ENCODE results near the gene RABGAP1L. TPM values are rescaled to one million over a fixed set of nuclear protein-coding genes. Genes with fewer than 3 reads are reported as not detected.

Gene RABGAP1L
- total RNA-seq, 1 donor from 2014 or later = 80.6 TPM

DNA sequence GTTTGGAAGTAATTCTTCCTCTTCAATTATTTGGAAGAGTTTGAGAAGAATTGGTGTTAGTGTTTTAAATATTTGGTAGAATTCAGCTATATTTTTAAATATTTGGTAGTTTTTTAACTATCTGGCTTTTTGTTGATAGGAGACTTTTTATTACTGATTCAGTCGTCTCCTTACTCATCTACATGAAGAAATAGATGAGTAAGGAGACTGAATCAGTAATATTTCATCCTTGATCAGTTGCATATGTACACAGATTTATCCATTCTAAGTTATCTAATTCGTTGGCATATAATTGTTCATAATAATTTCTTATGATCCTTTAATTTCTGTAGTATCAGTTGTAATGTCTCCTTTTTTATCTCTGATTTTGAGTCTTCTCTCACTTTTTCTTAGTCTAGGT is 512.5 kb downstream of the RABGAP1L start:
- TF ChIP-seq, protein P1, sequence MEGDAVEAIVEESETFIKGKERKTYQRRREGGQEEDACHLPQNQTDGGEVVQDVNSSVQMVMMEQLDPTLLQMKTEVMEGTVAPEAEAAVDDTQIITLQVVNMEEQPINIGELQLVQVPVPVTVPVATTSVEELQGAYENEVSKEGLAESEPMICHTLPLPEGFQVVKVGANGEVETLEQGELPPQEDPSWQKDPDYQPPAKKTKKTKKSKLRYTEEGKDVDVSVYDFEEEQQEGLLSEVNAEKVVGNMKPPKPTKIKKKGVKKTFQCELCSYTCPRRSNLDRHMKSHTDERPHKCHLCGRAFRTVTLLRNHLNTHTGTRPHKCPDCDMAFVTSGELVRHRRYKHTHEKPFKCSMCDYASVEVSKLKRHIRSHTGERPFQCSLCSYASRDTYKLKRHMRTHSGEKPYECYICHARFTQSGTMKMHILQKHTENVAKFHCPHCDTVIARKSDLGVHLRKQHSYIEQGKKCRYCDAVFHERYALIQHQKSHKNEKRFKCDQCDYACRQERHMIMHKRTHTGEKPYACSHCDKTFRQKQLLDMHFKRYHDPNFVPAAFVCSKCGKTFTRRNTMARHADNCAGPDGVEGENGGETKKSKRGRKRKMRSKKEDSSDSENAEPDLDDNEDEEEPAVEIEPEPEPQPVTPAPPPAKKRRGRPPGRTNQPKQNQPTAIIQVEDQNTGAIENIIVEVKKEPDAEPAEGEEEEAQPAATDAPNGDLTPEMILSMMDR (IDR thresholded peaks at IDR 0.05) = no peak
- ATAC-seq (no peak), DNase-seq (no peak)
- Histone ChIP-seq H3K9me3 (peaks cover 12% of the 10 kb centered on the region), H3K4me3 (no peak overlapping the region), H3K4me1 (no peaks in the 10 kb centered on the region), H3K27me3 (no peaks in the 10 kb centered on the region), H3K27ac (no peak overlapping the region), H3K36me3 (no peaks in the 10 kb centered on the region)
- intact Hi-C loops (cut with DNase I) = no loop called here

DNA sequence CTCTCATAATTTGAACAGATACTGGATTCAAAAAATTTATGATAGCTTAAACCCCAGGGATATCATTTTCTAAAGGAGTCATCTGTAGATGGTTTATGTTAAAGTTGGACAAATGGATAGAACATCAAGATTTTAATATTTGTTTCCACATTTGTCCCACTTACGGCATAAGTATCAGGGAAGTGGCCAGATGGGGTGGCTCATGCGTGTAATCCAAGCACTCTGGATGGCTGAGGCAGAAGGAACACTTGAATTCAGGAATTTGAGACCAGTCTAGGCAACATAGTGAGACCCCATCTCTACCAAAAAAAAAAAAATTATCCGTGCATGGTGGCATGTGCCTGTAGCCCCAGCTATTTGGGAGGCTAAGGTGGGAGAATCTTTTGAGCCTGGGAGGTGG is 517.5 kb downstream of the RABGAP1L start:
- Histone ChIP-seq H3K27me3 (no peaks in the 10 kb centered on the region), H3K9me3 (no peaks in the 10 kb centered on the region), H3K36me3 (no peaks in the 10 kb centered on the region), H3K4me1 (no peaks in the 10 kb centered on the region), H3K4me3 (no peak overlapping the region), H3K27ac (no peak overlapping the region)
- intact Hi-C loops (cut with DNase I) = no loop called here
- ATAC-seq (no peak), DNase-seq (no peak)
- TF ChIP-seq, protein P1 (IDR thresholded peaks at IDR 0.05) = no peak

DNA sequence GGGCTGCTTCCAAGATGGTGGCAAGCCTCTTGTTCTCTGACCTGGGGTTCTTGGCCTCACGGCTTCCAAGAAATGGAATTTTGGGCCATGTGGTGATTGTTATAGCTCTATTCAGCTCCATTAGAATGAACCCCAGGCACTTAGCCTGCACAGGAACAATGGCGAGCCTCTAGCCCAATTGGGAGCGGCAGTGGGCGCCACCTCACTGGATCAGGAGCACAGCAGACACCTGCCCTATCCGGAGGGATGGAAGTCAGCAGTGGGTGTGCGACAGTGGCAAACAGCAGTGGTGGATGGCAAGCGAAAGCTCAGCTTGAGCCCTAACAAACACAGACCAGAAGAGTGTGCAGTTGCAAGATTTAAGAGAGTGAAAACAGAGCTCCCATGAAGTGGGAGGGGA is 519.3 kb downstream of the RABGAP1L start:
- Histone ChIP-seq H3K9me3 (no peaks in the 10 kb centered on the region), H3K27me3 (no peaks in the 10 kb centered on the region), H3K4me1 (no peaks in the 10 kb centered on the region), H3K36me3 (no peaks in the 10 kb centered on the region), H3K4me3 (no peak overlapping the region), H3K27ac (no peak overlapping the region)
- ATAC-seq = no peak
- TF ChIP-seq, protein P1 (IDR thresholded peaks at IDR 0.05) = no peak
- DNase-seq = no peak
- intact Hi-C loops (cut with DNase I) = no loop called here

DNA sequence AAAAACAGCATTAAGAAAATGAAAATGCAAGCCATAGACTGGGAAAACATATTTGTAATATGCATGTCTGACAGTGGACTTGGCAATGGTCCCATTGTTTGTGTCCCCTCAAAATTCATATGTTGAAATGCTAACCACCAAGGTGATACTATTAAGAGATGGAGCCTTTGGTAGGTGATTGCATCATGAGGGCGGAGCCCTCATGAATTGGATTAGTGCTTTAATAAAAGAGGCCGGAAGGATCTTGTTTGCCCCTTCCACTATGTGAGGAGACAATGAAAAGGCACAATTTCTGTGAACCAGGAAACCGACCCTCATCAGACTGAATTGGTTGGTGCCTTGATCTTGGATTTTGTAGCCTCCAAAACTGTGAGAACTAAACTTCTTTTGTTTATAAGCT is 520.8 kb downstream of the RABGAP1L start:
- intact Hi-C loops (cut with DNase I) = no loop called here
- H3K27me3 ChIP-seq = no peaks in the 10 kb centered on the region
- H3K27ac ChIP-seq = no peak overlapping the region
- ATAC-seq (no peak), DNase-seq (no peak)
- no peaks in the 10 kb centered on the region for H3K36me3 ChIP-seq
- no peak overlapping the region for H3K4me3 ChIP-seq
- H3K9me3 ChIP-seq = no peaks in the 10 kb centered on the region
- TF ChIP-seq, protein P1 (IDR thresholded peaks at IDR 0.05) = no peak
- H3K4me1 ChIP-seq = no peaks in the 10 kb centered on the region

DNA sequence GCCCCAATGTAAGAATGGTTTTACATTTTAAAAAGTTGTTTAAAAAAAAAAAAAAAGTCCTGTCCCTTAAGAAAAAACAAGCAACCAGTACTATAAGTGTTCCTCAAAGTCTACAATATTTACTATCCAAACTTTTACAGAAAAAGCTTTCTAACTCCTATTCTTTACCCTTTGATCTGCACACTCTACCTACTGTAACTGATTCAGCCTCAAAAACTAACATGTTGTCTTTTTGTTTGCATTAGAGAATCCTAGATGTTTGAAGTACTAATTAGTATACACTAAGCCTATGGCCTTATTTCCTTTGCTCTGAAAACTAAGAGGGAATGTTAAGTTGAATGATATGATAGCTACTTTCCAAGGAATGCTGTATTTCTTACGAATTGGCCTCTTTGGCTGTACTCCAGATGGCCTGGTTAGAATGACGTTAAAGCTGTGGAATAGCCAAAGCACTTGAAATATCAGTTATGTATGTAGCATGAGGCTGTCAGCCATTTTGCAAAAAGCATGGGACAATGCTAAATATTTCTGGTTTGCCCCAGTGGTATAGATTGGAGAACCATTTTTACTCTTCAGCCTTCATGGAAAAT is 523.2 kb downstream of the RABGAP1L start:
- H3K4me1 ChIP-seq = no peaks in the 10 kb centered on the region

More for the DNA sequence above, 523.2 kb downstream of the RABGAP1L start:
- no peak for ATAC-seq
- no peaks in the 10 kb centered on the region for H3K27me3 ChIP-seq
- no peaks in the 10 kb centered on the region for H3K9me3 ChIP-seq
- no peaks in the 10 kb centered on the region for H3K36me3 ChIP-seq
- no peak for DNase-seq
- H3K4me3 ChIP-seq = no peak overlapping the region
- TF ChIP-seq, protein P1 (IDR thresholded peaks at IDR 0.05) = no peak
- H3K27ac ChIP-seq = no peak overlapping the region
- intact Hi-C loops (cut with DNase I) = no loop called here
